Lung (tissue), 12 donors: ENCODE results near the gene TTC23. TPM values are rescaled to one million over a fixed set of nuclear protein-coding genes. Genes with fewer than 3 reads are reported as not detected.

Experiments
- ATAC-seq: fragments of 200-7000 bp; cut with Tn5 transposase; one replicate; pipeline ENCODE4 v1.9.1; 2020; ENCODE audit warnings: moderate number of reproducible peaks; ENCODE audit not compliant: insufficient read depth, low FRiP score
- DNase-seq, 3 donors: peaks; one replicate each; pipeline ENCODE4 v3.0.0-alpha.2; 2013 to 2017
- H3K27ac ChIP-seq, 2 donors: one replicate each; pipeline ENCODE4 v1.5.1; 2013; ENCODE audit warnings: mild to moderate bottlenecking in 2 of 2, moderate library complexity in 2 of 2, control low read depth in 1 of 2, inconsistent platforms in 1 of 2, low read depth in 1 of 2, low read length in 1 of 2
- H3K27me3 ChIP-seq, 3 donors: one replicate each; pipeline ENCODE4 v1.5.1; 2013; ENCODE audit warnings: low read length in 2 of 3; ENCODE audit not compliant: control insufficient read depth in 3 of 3, insufficient read depth in 3 of 3
- H3K36me3 ChIP-seq, 4 donors: one replicate each; pipeline ENCODE4 v1.5.1; 2013; ENCODE audit warnings: low read length in 4 of 4, mild to moderate bottlenecking in 1 of 4, moderate library complexity in 1 of 4; ENCODE audit not compliant: control insufficient read depth in 4 of 4, insufficient read depth in 4 of 4
- H3K4me1 ChIP-seq, 5 donors: one replicate each; pipeline ENCODE4 v1.5.1; 2013; ENCODE audit warnings: low read length in 5 of 5, mild to moderate bottlenecking in 2 of 5, moderate library complexity in 1 of 5; ENCODE audit not compliant: control insufficient read depth in 5 of 5, insufficient read depth in 5 of 5
- H3K4me3 ChIP-seq: one replicate; pipeline ENCODE4 v1.5.1; 2013; ENCODE audit warnings: mild to moderate bottlenecking, control low read depth, moderate library complexity
- H3K9ac ChIP-seq, 2 donors: one replicate each; pipeline ENCODE4 v1.5.1; 2013; ENCODE audit warnings: low read length in 2 of 2, control low read depth in 1 of 2; ENCODE audit not compliant: insufficient read depth in 1 of 2
- H3K9me3 ChIP-seq, 4 donors: one replicate each; pipeline ENCODE4 v1.5.1; 2013; ENCODE audit warnings: low read length in 3 of 4, mild to moderate bottlenecking in 1 of 4, moderate library complexity in 1 of 4; ENCODE audit not compliant: control insufficient read depth in 4 of 4, insufficient read depth in 3 of 4
- CTCF ChIP-seq: IDR thresholded peaks from 2 replicates; pipeline ENCODE4 v1.5.1; 2012; ENCODE audit warnings: mild to moderate bottlenecking; ENCODE audit errors: control extremely low read depth, extremely low read depth
- WGBS, 2 donors: extraction: QIAGEN DNeasy Blood & Tissue Kit; methylation state at CpG; one replicate each; pipeline ENCODE4 v1.1.7; 2013; 5-methylcytosine and 5-hydroxymethylcytosine counted together
- polyA plus RNA-seq, 2 donors: library from polyadenylated mRNA; stranded (reverse); fragments of 200-250 nt; gene quantifications; one replicate each; pipeline ENCODE4 v1.2.1, GENCODE V29; 2013
- total RNA-seq, 2 donors: library from RNA; depleted of rRNA in 1 of 2; stranded (reverse); fragments of >200 nt in 1 of 2; gene quantifications; one replicate each; pipeline ENCODE4 v1.2.1, GENCODE V29; 2014 to 2021
- donor health status: control.
- donor health status: control.
- donor health status: Bipolar disorder and iron deficiency.
- donor health status: healthy.
- donor health status: DM: yes; HTN: yes; CAD: no.

TTC23 gene
- total and polyA plus RNA-seq, 4 donors = 6.2 to 48.5 (median 10.6) TPM

DNA sequence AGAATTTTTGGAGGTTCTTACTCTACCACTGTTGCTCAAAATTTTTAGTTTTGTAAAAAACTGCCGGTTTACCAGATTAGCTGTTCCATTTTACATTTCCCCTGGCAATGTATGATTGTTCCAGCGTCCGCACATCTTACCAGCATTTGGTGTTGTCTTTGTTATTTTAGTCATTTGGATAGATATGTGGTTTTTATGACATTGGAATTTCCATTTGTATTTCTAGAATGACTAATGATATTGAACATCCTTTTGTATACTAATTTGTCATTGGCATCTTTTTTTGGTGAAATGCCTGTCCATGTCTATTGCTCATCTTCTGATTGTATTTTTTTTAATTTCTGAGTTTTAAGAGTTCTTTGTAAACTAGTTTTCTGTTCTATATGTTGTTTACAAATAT lies 30.4 kb upstream of the TTC23 start:
- ATAC-seq = no peak
- no peak overlapping the region for H3K4me3 ChIP-seq

GRCh38 chr15:99279290-99279689 lies 29.9 kb upstream of the TTC23 start:
- peaks cover 0 to 2% (median 0%) of the 10 kb centered on the region in 5 donors for H3K4me1 ChIP-seq
- ATAC-seq = no peak
- 47 to 74% methylated on average over 3 of the region's 3 CpGs for WGBS, 2 donors

More for the DNA sequence above, 30.4 kb upstream of the TTC23 start:
- Histone ChIP-seq H3K36me3 (peaks cover 0 to 5% (median 4%) of the 10 kb centered on the region in 4 donors), H3K9me3 (no peaks in the 10 kb centered on the region), H3K27ac (no peak overlapping the region), H3K27me3 (no peaks in the 10 kb centered on the region), H3K4me1 (peaks cover 0 to 2% (median 0%) of the 10 kb centered on the region in 5 donors), H3K9ac (no peak overlapping the region)
- TF ChIP-seq CTCF = no peak
- no peak for DNase-seq
- 80 to 92% methylated on average over 3 of the region's 3 CpGs for WGBS, 2 donors

GRCh38 chr15:99275525-99276128 lies 26.2 kb upstream of the TTC23 start:
- Histone ChIP-seq H3K4me3 (no peak overlapping the region), H3K9me3 (no peaks in the 10 kb centered on the region), H3K4me1 (no peaks in the 10 kb centered on the region), H3K36me3 (peaks cover 0 to 5% (median 4%) of the 10 kb centered on the region in 4 donors), H3K27me3 (no peaks in the 10 kb centered on the region), H3K9ac (no peak overlapping the region), H3K27ac (no peak overlapping the region)
- no peak for TF ChIP-seq CTCF
- no peak for DNase-seq
- ATAC-seq = no peak
- WGBS, 2 donors = 85 to 95% methylated on average over 9 of the region's 9 CpGs

More at GRCh38 chr15:99279290-99279689, 29.9 kb upstream of the TTC23 start:
- H3K9me3 ChIP-seq = no peaks in the 10 kb centered on the region
- no peak overlapping the region for H3K4me3 ChIP-seq
- DNase-seq = no peak
- no peak overlapping the region for H3K27ac ChIP-seq
- no peak for TF ChIP-seq CTCF
- no peak overlapping the region for H3K9ac ChIP-seq
- H3K27me3 ChIP-seq = no peaks in the 10 kb centered on the region
- peaks cover 0 to 5% (median 4%) of the 10 kb centered on the region in 4 donors for H3K36me3 ChIP-seq

DNA sequence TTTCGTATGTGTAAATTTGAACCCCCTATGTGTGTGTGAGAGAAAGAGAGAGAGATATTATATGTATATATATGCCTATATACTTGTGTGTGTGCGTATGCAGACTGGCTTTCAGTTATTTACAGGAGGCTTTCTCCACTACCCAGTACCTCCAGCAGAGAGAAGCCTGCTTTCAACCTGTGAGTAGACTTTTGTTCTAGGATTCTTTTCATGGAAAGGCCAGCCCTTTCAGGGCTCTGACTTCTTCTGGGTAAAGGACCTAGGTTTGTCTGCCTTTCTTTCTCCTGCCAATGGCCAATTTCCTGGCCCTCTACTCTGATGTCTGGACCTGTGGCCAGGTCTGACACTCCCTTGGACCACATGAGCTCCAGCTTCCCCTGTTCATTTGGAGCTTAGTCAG lies 25.7 kb upstream of the TTC23 start:
- Histone ChIP-seq H3K4me3 (no peak overlapping the region), H3K27me3 (no peaks in the 10 kb centered on the region), H3K4me1 (no peaks in the 10 kb centered on the region), H3K9ac (no peak overlapping the region), H3K36me3 (peaks cover 0 to 5% (median 4%) of the 10 kb centered on the region in 4 donors), H3K27ac (no peak overlapping the region), H3K9me3 (no peaks in the 10 kb centered on the region)
- ATAC-seq (no peak), DNase-seq (no peak)
- WGBS, 2 donors = 97 to 98% methylated on average over 2 of the region's 2 CpGs
- TF ChIP-seq CTCF = no peak
